ENCODE results near the gene DACH2.

- TF ChIP-seq CTCF (conservative IDR thresholded peaks at IDR 0.05; ENCODE audit: low read length) = no peak
- TF ChIP-seq EZH2phosphoT487 (IDR thresholded peaks at IDR 0.05; ENCODE audit: borderline replicate concordance) = no peak
Measured at GRCh38 chrX:86192827-86193226, 44.6 kb downstream of the DACH2 start.

Measured in Loucy (cell line).